GM12878 (cell line): ENCODE data around the gene MRGPRF. TPM values are rescaled to one million over a fixed set of nuclear protein-coding genes. Genes with fewer than 3 reads are reported as not detected.

Experiments
- ATAC-seq: fragments of 200-7000 bp; cut with Tn5 transposase; 3 replicates; pipeline ENCODE4 v1.9.1; 2020; ENCODE audit warnings: mild to moderate bottlenecking, moderate library complexity
- BruUV-seq: library from RNA; stranded (reverse); fragments of 400-500 nt; replicated peaks from 2 replicates; lab custom pipeline; 2021; lab: Mats Ljungman, UMichigan
- CTCF ChIA-PET: fragments of 300-600 bp; sonication (Branson Sonifier 250); formaldehyde crosslinking; extraction: SDS; loops from one replicate; lab custom pipeline; 2021; ENCODE audit warnings: inconsistent platforms; lab: Yijun Ruan, JAX
- POLR2A ChIA-PET: fragments of 350-600 bp; formaldehyde crosslinking; extraction: SDS; loops from one replicate; lab custom pipeline; 2021; ENCODE audit warnings: inconsistent platforms; lab: Charles Lee
- RAD21 ChIA-PET: fragments of 300-600 bp; sonication (Branson Sonifier 250); formaldehyde crosslinking; loops from one replicate; lab custom pipeline; 2023; ENCODE audit warnings: antibody characterized with exemption; ENCODE audit not compliant: unreplicated experiment; lab: Charles Lee
- SMC1A ChIA-PET: fragments of 300-600 bp; sonication (Branson Sonifier 250); formaldehyde crosslinking; loops from one replicate; lab custom pipeline; 2023; ENCODE audit not compliant: unreplicated experiment, uncharacterized antibody; lab: Charles Lee
- DNase-seq: peaks from one replicate; pipeline ENCODE4 v3.0.0-alpha.2; 2011; ENCODE audit warnings: low read depth, low spot score
- FAIRE-seq: peaks from 3 replicates; lab custom pipeline; 2011; peaks lifted over from hg19 to GRCh38; lab: Jason Lieb, UNC
- H2AFZ ChIP-seq: 2 replicates; pipeline ENCODE4 v1.6.0; 2011; ENCODE audit warnings: low read depth, low read length, control low read depth; ENCODE audit not compliant: control insufficient read depth
- H3K27ac ChIP-seq: 2 replicates; pipeline ENCODE4 v1.5.1; 2011; ENCODE audit warnings: control low read depth; ENCODE audit not compliant: control insufficient read depth, insufficient read depth
- H3K27me3 ChIP-seq, 2 experiments: replicated peaks in 1 of 2; 2 replicates each; pipeline versions ENCODE4 v1.6.0 to v1.6.1; 2011; ENCODE audit warnings: low read length in 1 of 2; ENCODE audit not compliant: control insufficient read depth in 2 of 2, insufficient read depth in 2 of 2
- H3K36me3 ChIP-seq, 2 experiments: 2 replicates each; pipeline ENCODE4 v1.5.1; 2011; ENCODE audit warnings: low read length in 1 of 2; ENCODE audit not compliant: control insufficient read depth in 2 of 2, insufficient read depth in 2 of 2
- H3K4me1 ChIP-seq: 2 replicates; pipeline ENCODE4 v1.6.1; 2011; ENCODE audit warnings: mild to moderate bottlenecking, low read length, moderate library complexity, mixed read lengths; ENCODE audit not compliant: control insufficient read depth, insufficient read depth
- H3K4me2 ChIP-seq: 2 replicates; pipeline ENCODE4 v1.6.0; 2011; ENCODE audit warnings: control low read depth; ENCODE audit not compliant: control insufficient read depth, insufficient read depth
- H3K4me3 ChIP-seq: fragments of 200-600 bp; sonication (generic); 2 replicates; pipeline ENCODE4 v1.5.1; 2016
- H3K79me2 ChIP-seq: 2 replicates; pipeline ENCODE4 v1.6.0; 2011; ENCODE audit warnings: low read length; ENCODE audit not compliant: control insufficient read depth, insufficient read depth
- H3K9ac ChIP-seq: 2 replicates; pipeline ENCODE4 v1.8.0; 2011; ENCODE audit warnings: low read length, control low read depth, mixed read lengths; ENCODE audit not compliant: control insufficient read depth, insufficient read depth
- H3K9me3 ChIP-seq: replicated peaks from 3 replicates; pipeline ENCODE4 v1.5.1; 2011; ENCODE audit warnings: mild to moderate bottlenecking, low read length; ENCODE audit not compliant: control insufficient read depth, insufficient read depth
- H4K20me1 ChIP-seq: 2 replicates; pipeline ENCODE4 v1.6.0; 2011; ENCODE audit not compliant: control insufficient read depth, insufficient read depth
- E2F8 ChIP-seq: fragments of 450-650 bp; IDR thresholded peaks from 2 replicates; pipeline ENCODE4 v1.6.1; 2018; ENCODE audit warnings: mild to moderate bottlenecking, low read depth, moderate library complexity; ENCODE audit not compliant: partially characterized antibody
- KDM1A ChIP-seq: fragments of 200-600 bp; sonication (generic); IDR thresholded peaks from 2 replicates; pipeline ENCODE4 v1.6.1; 2016; ENCODE audit warnings: borderline replicate concordance
- KLF5 ChIP-seq: fragments of 450-650 bp; IDR thresholded peaks from 2 replicates; pipeline ENCODE4 v1.6.1; 2014; ENCODE audit warnings: mild to moderate bottlenecking; ENCODE audit not compliant: partially characterized antibody
- NBN ChIP-seq: fragments of 450-650 bp; IDR thresholded peaks from 2 replicates; pipeline ENCODE4 v1.6.1; 2016
- POLR2AphosphoS2 ChIP-seq: IDR thresholded peaks from 2 replicates; pipeline ENCODE4 v1.6.1; 2011; ENCODE audit warnings: low read depth, mild to moderate bottlenecking, low read length, improper control_type of control experiment, moderate library complexity
- ZBED1 ChIP-seq: IDR thresholded peaks from 2 replicates; pipeline ENCODE4 v1.6.1; 2016; ENCODE audit warnings: borderline replicate concordance
- WGBS: methylation state at CpG from one replicate; pipeline ENCODE4 v1.1.6; 2016; ENCODE audit warnings: low lambda C conversion rate; ENCODE audit not compliant: insufficient replicate concordance, insufficient coverage; ENCODE audit errors: missing lambda C conversion rate; 5-methylcytosine and 5-hydroxymethylcytosine counted together
- in situ Hi-C: fragments of 300-500 bp; cut with MboI; formaldehyde crosslinking; loops from 9 replicates; pipeline ENCODE4 v1.14.3; 2018; ENCODE audit warnings: mixed read lengths
- intact Hi-C: fragments of 100-400 bp; cut with micrococcal nuclease; formaldehyde crosslinking; loops from one replicate; pipeline ENCODE4 v1.14.2; 2022; ENCODE audit not compliant: unreplicated experiment
- polyA plus RNA-seq, 11 experiments: library from polyadenylated mRNA; depleted of rRNA in 4 of 11; unstranded in 6 of 11; stranded (reverse) in 5 of 11; fragments of >200 nt; fragmentation: Nextera tagmentation in 4 of 11; fragmentation: Illumina TruSeq in 1 of 11; extraction: Ambion mirVana in 4 of 11; extraction: Trizol in 1 of 11; gene quantifications; 1 replicate in 1 of 11; 2 replicates in 10 of 11; pipeline versions ENCODE4 v1.2.1 to v1.2.3, GENCODE V29; 2011 to 2016; ENCODE audit warnings: inconsistent platforms in 2 of 11, missing spikeins in 2 of 11, low read depth in 1 of 11
- total RNA-seq, 4 experiments: library from RNA; depleted of rRNA in 3 of 4; stranded (reverse); fragments of >200 nt in 3 of 4; fragmentation: Illumina TruSeq in 1 of 4; extraction: Trizol in 1 of 4; gene quantifications; 2 replicates each; pipeline versions ENCODE4 v1.2.1 to v1.2.3, GENCODE V29; 2013 to 2021

Gene MRGPRF
- total and polyA plus RNA-seq, 10 of the 15 experiments (the other 5 are each of a cell fraction or from before 2014, with no cell fraction given) = not detected

GRCh38 chr11:69059429-69059828 lies 46.4 kb upstream of the MRGPRF start (continued):
- TF ChIP-seq E2F8 (no peak), NBN (no peak)
- TF ChIP-seq, all 136 proteins: peak for 0

- no peaks in the 10 kb centered on the region for H3K27me3 ChIP-seq
- FAIRE-seq (no peak), ATAC-seq (no peak), DNase-seq (no peak)
- peaks cover 5 to 17% of the 10 kb centered on the region in 2 experiments; a peak in 3 of 4 replicates for H3K36me3 ChIP-seq
- in situ Hi-C loops = no loop called here
- ChIA-PET CTCF (interaction anchor here (0.7 to 1.6 kb wide), 3 partner anchors 10 to 952 kb away, joined by 3 to 4 read pairs (median 3); partner anchors contain the start of gene TPCN2), POLR2A (interaction anchor here (1.6 kb wide), 1 partner anchor 9 kb away, joined by 4 read pairs; the partner anchor contains the start of gene TPCN2), SMC1A (no interaction called here), RAD21 (interaction anchor here (1.7 kb wide), 1 partner anchor 14 kb away, joined by 4 read pairs; no protein-coding TSS in a partner anchor)
- no peak overlapping the region for H3K27ac ChIP-seq
- peaks cover 16% of the 10 kb centered on the region for H3K79me2 ChIP-seq
- no peaks in the 10 kb centered on the region for H3K9me3 ChIP-seq
- H3K4me1 ChIP-seq = peaks cover 26% of the 10 kb centered on the region
- H2AFZ ChIP-seq = no peak overlapping the region
- intact Hi-C loops = loop anchor here (10.0 kb wide), 1 partner anchor 214 kb away; the partner anchor contains the start of gene CPT1A
- H4K20me1 ChIP-seq = no peaks in the 10 kb centered on the region
- H3K4me2 ChIP-seq = no peak overlapping the region
- no peak overlapping the region for H3K9ac ChIP-seq
- H3K4me3 ChIP-seq = no peak overlapping the region
- BruUV-seq = no TSS peak
- WGBS = 93% methylated on average over 23 of the region's 23 CpGs
- TF ChIP-seq KLF5 (no peak), KDM1A (no peak), ZBED1 (no peak), POLR2AphosphoS2 (no peak)
- TF ChIP-seq, all 136 proteins: peak for 0
These were observed 45.6 kb upstream of the MRGPRF start for GRCh38 chr11:69058511-69059270.
